ENCODE data around the gene VPS8. TPM values are rescaled to one million over a fixed set of nuclear protein-coding genes. Genes with fewer than 3 reads are reported as not detected.

VPS8 gene
- total RNA-seq, 3 donors from 2014 or later (not counting 1 experiment from before 2014, with no cell fraction given): 89.3 to 127 (median 115) TPM

GRCh38 chr3:185029086-185029485, 217.1 kb downstream of the VPS8 start:
- DNase-seq: no peak
- H3K9me3 ChIP-seq (ENCODE audit: control insufficient read depth, insufficient read depth, low read length): no peaks in the 10 kb centered on the region
- no peaks in the 10 kb centered on the region for H3K4me1 ChIP-seq (ENCODE audit: control insufficient read depth, insufficient read depth, low read length)
- peaks cover 6% of the 10 kb centered on the region for H3K36me3 ChIP-seq (ENCODE audit: control insufficient read depth, insufficient read depth, low read length)
- H3K9me3 Mint-ChIP-seq: no peaks in the 10 kb centered on the region
- ATAC-seq: no peak
- no peaks in the 10 kb centered on the region for H3K36me3 Mint-ChIP-seq
- WGBS (ENCODE audit: insufficient coverage): 84% methylated on average over 1 of the region's 1 CpG
- H3K4me3 Mint-ChIP-seq: no peak overlapping the region
- peaks cover 4 to 8% of the 10 kb centered on the region in 2 donors for H3K4me1 Mint-ChIP-seq
- no peaks in the 10 kb centered on the region for H3K27me3 Mint-ChIP-seq (ENCODE audit: low read depth in 2 of 2)
- no peaks in the 10 kb centered on the region for H3K27me3 ChIP-seq (ENCODE audit: control insufficient read depth, insufficient read depth, low read length)
- intact Hi-C loops (cut with micrococcal nuclease): no loop called here
- H3K27ac Mint-ChIP-seq: peak overlapping the region in 1 of 2 donors; percentile 6
- no peak overlapping the region for H3K27ac ChIP-seq (ENCODE audit: low read length)
- TF ChIP-seq, protein P1, sequence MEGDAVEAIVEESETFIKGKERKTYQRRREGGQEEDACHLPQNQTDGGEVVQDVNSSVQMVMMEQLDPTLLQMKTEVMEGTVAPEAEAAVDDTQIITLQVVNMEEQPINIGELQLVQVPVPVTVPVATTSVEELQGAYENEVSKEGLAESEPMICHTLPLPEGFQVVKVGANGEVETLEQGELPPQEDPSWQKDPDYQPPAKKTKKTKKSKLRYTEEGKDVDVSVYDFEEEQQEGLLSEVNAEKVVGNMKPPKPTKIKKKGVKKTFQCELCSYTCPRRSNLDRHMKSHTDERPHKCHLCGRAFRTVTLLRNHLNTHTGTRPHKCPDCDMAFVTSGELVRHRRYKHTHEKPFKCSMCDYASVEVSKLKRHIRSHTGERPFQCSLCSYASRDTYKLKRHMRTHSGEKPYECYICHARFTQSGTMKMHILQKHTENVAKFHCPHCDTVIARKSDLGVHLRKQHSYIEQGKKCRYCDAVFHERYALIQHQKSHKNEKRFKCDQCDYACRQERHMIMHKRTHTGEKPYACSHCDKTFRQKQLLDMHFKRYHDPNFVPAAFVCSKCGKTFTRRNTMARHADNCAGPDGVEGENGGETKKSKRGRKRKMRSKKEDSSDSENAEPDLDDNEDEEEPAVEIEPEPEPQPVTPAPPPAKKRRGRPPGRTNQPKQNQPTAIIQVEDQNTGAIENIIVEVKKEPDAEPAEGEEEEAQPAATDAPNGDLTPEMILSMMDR (IDR thresholded peaks at IDR 0.05): no peak
- H3K4me3 ChIP-seq (ENCODE audit: low read length): no peak overlapping the region

DNA sequence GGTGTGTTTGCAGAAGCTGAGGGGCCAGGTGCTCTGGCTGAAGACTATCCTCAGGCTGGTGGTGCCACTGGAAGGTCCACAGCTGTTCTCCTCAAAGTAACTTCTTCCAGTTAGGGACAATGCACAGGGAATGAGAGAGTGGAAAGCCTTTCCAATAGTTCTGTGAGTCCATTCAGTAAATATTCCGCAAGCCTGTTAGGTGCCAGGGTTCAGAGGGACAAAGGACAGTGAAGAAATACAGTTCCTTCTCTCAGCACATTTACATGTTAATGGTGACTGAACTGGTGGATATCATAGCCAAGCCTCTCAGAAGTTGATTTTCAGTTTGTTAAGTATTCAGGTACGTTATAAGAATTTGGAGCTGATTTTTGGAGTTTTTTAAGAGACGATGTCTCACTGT, 218.4 kb downstream of the VPS8 start:
- Mint-ChIP-seq H3K4me3 (no peak overlapping the region), H3K4me1 (peaks cover 0 to 3% of the 10 kb centered on the region in 2 donors), H3K36me3 (peaks cover 10% of the 10 kb centered on the region), H3K27ac (no peak overlapping the region), H3K9me3 (no peaks in the 10 kb centered on the region), H3K27me3 (ENCODE audit: low read depth in 2 of 2) (no peaks in the 10 kb centered on the region)
- ATAC-seq: no peak
- H3K9me3 ChIP-seq (ENCODE audit: control insufficient read depth, insufficient read depth, low read length): no peaks in the 10 kb centered on the region
- no peaks in the 10 kb centered on the region for H3K27me3 ChIP-seq (ENCODE audit: control insufficient read depth, insufficient read depth, low read length)
- DNase-seq: no peak
- no peak overlapping the region for H3K4me3 ChIP-seq (ENCODE audit: low read length)
- intact Hi-C loops (cut with micrococcal nuclease): no loop called here
- TF ChIP-seq, protein P1 (IDR thresholded peaks at IDR 0.05): no peak
- WGBS (ENCODE audit: insufficient coverage): 94% methylated on average over 3 of the region's 3 CpGs
- H3K27ac ChIP-seq (ENCODE audit: low read length): no peak overlapping the region
- H3K4me1 ChIP-seq (ENCODE audit: control insufficient read depth, insufficient read depth, low read length): no peaks in the 10 kb centered on the region
- H3K36me3 ChIP-seq (ENCODE audit: control insufficient read depth, insufficient read depth, low read length): peaks cover 4% of the 10 kb centered on the region

DNA sequence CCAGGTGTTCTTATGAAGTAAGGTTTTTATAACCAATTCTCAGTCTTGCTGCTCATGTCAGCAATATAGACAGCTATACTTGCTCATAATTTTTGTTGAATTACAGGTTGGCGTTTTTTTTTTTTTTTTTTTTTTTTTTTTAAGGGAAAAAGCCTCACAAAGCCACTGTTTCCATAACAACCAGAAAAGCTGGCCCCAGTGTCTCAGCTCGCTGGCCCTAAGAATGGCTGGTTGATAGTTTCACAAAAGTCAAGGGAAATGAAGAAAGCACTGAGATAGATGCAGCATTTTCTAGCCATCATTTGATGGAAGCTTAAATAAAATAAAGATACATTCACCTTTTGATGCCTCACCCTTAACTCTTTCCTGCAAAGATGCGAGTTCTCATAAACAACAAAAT, 219.0 kb downstream of the VPS8 start:
- H3K36me3 ChIP-seq (ENCODE audit: control insufficient read depth, insufficient read depth, low read length): peaks cover 4% of the 10 kb centered on the region
- H3K4me1 Mint-ChIP-seq: no peaks in the 10 kb centered on the region
- H3K4me3 Mint-ChIP-seq: no peak overlapping the region
- no peaks in the 10 kb centered on the region for H3K9me3 ChIP-seq (ENCODE audit: control insufficient read depth, insufficient read depth, low read length)
- H3K27me3 ChIP-seq (ENCODE audit: control insufficient read depth, insufficient read depth, low read length): no peaks in the 10 kb centered on the region
- no peak for DNase-seq
- intact Hi-C loops (cut with micrococcal nuclease): no loop called here
- H3K9me3 Mint-ChIP-seq: no peaks in the 10 kb centered on the region
- TF ChIP-seq, protein P1 (IDR thresholded peaks at IDR 0.05): no peak
- no peaks in the 10 kb centered on the region for H3K27me3 Mint-ChIP-seq (ENCODE audit: low read depth in 2 of 2)
- peaks cover 10% of the 10 kb centered on the region for H3K36me3 Mint-ChIP-seq
- no peak overlapping the region for H3K4me3 ChIP-seq (ENCODE audit: low read length)
- WGBS (ENCODE audit: insufficient coverage): 100% methylated on average over 1 of the region's 3 CpGs
- H3K4me1 ChIP-seq (ENCODE audit: control insufficient read depth, insufficient read depth, low read length): no peaks in the 10 kb centered on the region
- no peak overlapping the region for H3K27ac ChIP-seq (ENCODE audit: low read length)
- no peak for ATAC-seq
- no peak overlapping the region for H3K27ac Mint-ChIP-seq

DNA sequence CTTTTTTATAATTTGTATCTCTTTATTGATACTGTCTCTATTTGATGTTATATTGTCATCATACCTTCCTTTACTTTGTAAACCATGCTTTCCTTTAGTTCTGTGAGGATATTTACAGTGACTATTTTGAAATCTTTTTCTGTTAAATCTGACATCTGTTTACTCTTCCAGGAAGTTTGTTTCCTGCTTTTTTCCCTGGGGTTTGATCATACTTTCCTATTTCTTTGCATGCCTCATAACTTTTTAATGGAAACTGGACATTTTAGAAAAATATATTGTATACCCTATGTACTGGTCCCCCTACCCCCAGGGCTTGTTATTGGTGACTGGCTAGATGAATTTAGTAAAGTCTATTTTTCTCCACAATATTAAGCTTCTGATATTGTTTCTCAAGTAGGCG, 225.8 kb downstream of the VPS8 start:
- no peaks in the 10 kb centered on the region for H3K4me1 Mint-ChIP-seq
- Histone ChIP-seq H3K9me3 (ENCODE audit: control insufficient read depth, insufficient read depth, low read length) (no peaks in the 10 kb centered on the region), H3K4me1 (ENCODE audit: control insufficient read depth, insufficient read depth, low read length) (no peaks in the 10 kb centered on the region), H3K4me3 (ENCODE audit: low read length) (no peak overlapping the region), H3K27me3 (ENCODE audit: control insufficient read depth, insufficient read depth, low read length) (no peaks in the 10 kb centered on the region), H3K27ac (ENCODE audit: low read length) (no peak overlapping the region), H3K36me3 (ENCODE audit: control insufficient read depth, insufficient read depth, low read length) (no peaks in the 10 kb centered on the region)
- no peak overlapping the region for H3K4me3 Mint-ChIP-seq
- peaks cover 2 to 5% of the 10 kb centered on the region in 2 donors for H3K9me3 Mint-ChIP-seq
- H3K27me3 Mint-ChIP-seq (ENCODE audit: low read depth in 2 of 2): no peaks in the 10 kb centered on the region
- ATAC-seq: no peak
- intact Hi-C loops (cut with micrococcal nuclease): no loop called here
- H3K27ac Mint-ChIP-seq: no peak overlapping the region
- WGBS (ENCODE audit: insufficient coverage): no CpG with 5 or more reads among the region's 1 CpG
- no peak for DNase-seq
- TF ChIP-seq, protein P1 (IDR thresholded peaks at IDR 0.05): no peak
- peaks cover 17% of the 10 kb centered on the region for H3K36me3 Mint-ChIP-seq

Measured in natural killer cell (primary cell).